Skeletal muscle tissue (tissue), 5 donors: Measurements from ENCODE around the gene PDZD7. TPM values are rescaled to one million over a fixed set of nuclear protein-coding genes. Genes with fewer than 3 reads are reported as not detected.

ENCODE experiments used
- H3K27ac ChIP-seq: one replicate; pipeline ENCODE4 v1.7.0; 2013; ENCODE audit warnings: mild to moderate bottlenecking, low read depth, low read length, inconsistent platforms
- H3K27me3 ChIP-seq, 3 donors: one replicate each; pipeline ENCODE4 v1.7.0; 2013; ENCODE audit warnings: low read length in 3 of 3; ENCODE audit not compliant: control insufficient read depth in 3 of 3, insufficient read depth in 3 of 3
- H3K36me3 ChIP-seq, 3 donors: one replicate each; pipeline ENCODE4 v1.7.0; 2013; ENCODE audit warnings: low read length in 3 of 3; ENCODE audit not compliant: control insufficient read depth in 3 of 3, insufficient read depth in 3 of 3
- H3K4me1 ChIP-seq, 3 donors: one replicate each; pipeline ENCODE4 v1.7.0; 2013; ENCODE audit warnings: low read length in 3 of 3, mild to moderate bottlenecking in 3 of 3; ENCODE audit not compliant: control insufficient read depth in 3 of 3, insufficient read depth in 3 of 3
- H3K4me3 ChIP-seq, 3 donors: one replicate each; pipeline ENCODE4 v1.7.0; 2013; ENCODE audit warnings: low read length in 3 of 3
- H3K9ac ChIP-seq, 3 donors: one replicate each; pipeline ENCODE4 v1.7.0; 2013; ENCODE audit warnings: low read length in 3 of 3, mild to moderate bottlenecking in 3 of 3, moderate library complexity in 2 of 3, low read depth in 1 of 3
- H3K9me3 ChIP-seq, 3 donors: one replicate each; pipeline ENCODE4 v1.7.0; 2013; ENCODE audit warnings: low read length in 3 of 3; ENCODE audit not compliant: control insufficient read depth in 3 of 3
- small RNA-seq: library from RNA; depleted of rRNA; stranded (forward); fragments of <200 nt; gene quantifications from one replicate; pipeline ENCODE3, GENCODE V24; 2014
- total RNA-seq: library from RNA; depleted of rRNA; stranded (reverse); fragments of >200 nt; gene quantifications from one replicate; pipeline ENCODE4 v1.2.3, GENCODE V29; 2014
- donor health status: Osteomylitis.

The PDZD7 gene
- total RNA-seq, 1 donor from 2014 or later: 1.0 TPM

- Histone ChIP-seq H3K27me3 (no peaks in the 10 kb centered on the region), H3K27ac (no peak overlapping the region), H3K9ac (no peak overlapping the region), H3K4me1 (peaks cover 0 to 2% (median 0%) of the 10 kb centered on the region in 3 donors), H3K9me3 (no peaks in the 10 kb centered on the region), H3K4me3 (no peak overlapping the region), H3K36me3 (peaks cover 8 to 57% (median 50%) of the 10 kb centered on the region in 3 donors)
Measured at GRCh38 chr10:100960251-100960650, 70.7 kb downstream of the PDZD7 start.

Small RNAs within 50 kb of the gene (small RNA-seq; reads per million reads assigned to genes)
- not detected for gene MIR608

Other genes starting within 250 kb of the PDZD7 start
- gene SLF2, start 118.2 kb downstream of the PDZD7 start, total RNA-seq: 98.6 TPM
- gene SEMA4G, start 61.6 kb downstream of the PDZD7 start, total RNA-seq: 0.52 TPM
- 41.2 TPM for gene MRPL43, start 43.6 kb downstream of the PDZD7 start, total RNA-seq
- 4.2 TPM for gene TWNK, start 43.6 kb downstream of the PDZD7 start, total RNA-seq
- gene LZTS2, start 31.3 kb downstream of the PDZD7 start, total RNA-seq: 37.6 TPM
- 18.8 TPM for gene SFXN3, start 105 bp upstream of the PDZD7 start, total RNA-seq
- 23.5 TPM for gene KAZALD1, start 30.9 kb upstream of the PDZD7 start, total RNA-seq
- gene TLX1, start 100.2 kb upstream of the PDZD7 start, total RNA-seq: not detected
- 3.1 TPM for gene LBX1, start 198.3 kb upstream of the PDZD7 start, total RNA-seq